ENCODE measurements around the gene INO80D.

INO80D gene

DNA sequence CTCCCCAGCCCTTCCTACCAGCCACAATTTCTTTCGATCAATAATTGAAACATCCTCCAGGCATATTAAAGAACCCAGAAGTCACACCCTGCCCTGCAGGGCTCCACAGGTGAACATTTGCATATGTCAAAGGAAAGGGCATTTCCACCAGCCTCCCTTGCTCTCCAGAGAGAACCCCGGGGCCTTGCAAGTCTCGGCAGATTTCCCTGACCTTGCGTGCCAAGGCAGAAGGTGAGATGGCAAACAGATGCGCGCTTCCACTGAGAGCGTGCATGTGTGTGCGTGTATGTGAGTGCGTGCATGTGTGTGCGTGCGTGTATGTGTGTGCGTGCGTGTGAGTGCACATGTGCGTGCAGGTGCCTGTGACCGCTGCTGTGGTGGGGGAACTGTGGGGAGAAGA lies 120.3 kb downstream of the INO80D start:
- Histone ChIP-seq H3K27me3 (ENCODE audit: insufficient read depth, low read length) (no peaks in the 10 kb centered on the region; the same call in 1 of the 2 replicates), H3K4me1 (ENCODE audit: insufficient read depth, low read length, severe bottlenecking) (peaks cover 22% of the 10 kb centered on the region), H3K4me3 (ENCODE audit: low read depth, low read length, poor library complexity, severe bottlenecking) (no peak overlapping the region), H3K9me3 (ENCODE audit: low read length) (no peaks in the 10 kb centered on the region), H3K36me3 (ENCODE audit: insufficient read depth, low read length) (no peaks in the 10 kb centered on the region), H3F3A (ENCODE audit: insufficient read depth, low read length) (no peaks in the 10 kb centered on the region), H3K27ac (ENCODE audit: low read depth, low read length, poor library complexity, severe bottlenecking) (no peak overlapping the region), H3K4me2 (ENCODE audit: low read length) (peak overlapping the region; percentile 40; the same call in 1 of the 2 replicates), H3K9me2 (ENCODE audit: low read depth, low read length) (no peaks in the 10 kb centered on the region), H3K79me2 (ENCODE audit: insufficient read depth, low read length) (no peaks in the 10 kb centered on the region), H3K9ac (ENCODE audit: low read length) (no peak overlapping the region), H4K20me1 (ENCODE audit: insufficient read depth, low read length) (no peaks in the 10 kb centered on the region), H2AFZ (ENCODE audit: low read length) (no peak overlapping the region)
- no peak for TF ChIP-seq EZH2 (IDR thresholded peaks at IDR 0.05; ENCODE audit: borderline replicate concordance, low read length)
- TF ChIP-seq CTCF (IDR thresholded peaks at IDR 0.05; ENCODE audit: low read length): no peak

- H3K27ac ChIP-seq (ENCODE audit: low read depth, low read length, poor library complexity, severe bottlenecking): no peak overlapping the region
- H3K79me2 ChIP-seq (ENCODE audit: insufficient read depth, low read length): no peaks in the 10 kb centered on the region
- H3K9me3 ChIP-seq (ENCODE audit: low read length): no peaks in the 10 kb centered on the region
- no peak for TF ChIP-seq EZH2 (IDR thresholded peaks at IDR 0.05; ENCODE audit: borderline replicate concordance, low read length)
- TF ChIP-seq CTCF (IDR thresholded peaks at IDR 0.05; ENCODE audit: low read length): no peak
- no peaks in the 10 kb centered on the region for H4K20me1 ChIP-seq (ENCODE audit: insufficient read depth, low read length)
- no peak overlapping the region for H3K4me3 ChIP-seq (ENCODE audit: low read depth, low read length, poor library complexity, severe bottlenecking)
- no peak overlapping the region for H3K4me2 ChIP-seq (ENCODE audit: low read length)
- H3F3A ChIP-seq (ENCODE audit: insufficient read depth, low read length): no peaks in the 10 kb centered on the region
- no peak overlapping the region for H3K9ac ChIP-seq (ENCODE audit: low read length)
- no peaks in the 10 kb centered on the region for H3K9me2 ChIP-seq (ENCODE audit: low read depth, low read length)
- H3K27me3 ChIP-seq (ENCODE audit: insufficient read depth, low read length): no peaks in the 10 kb centered on the region; the same call in 1 of the 2 replicates
- H2AFZ ChIP-seq (ENCODE audit: low read length): no peak overlapping the region
- peaks cover 22% of the 10 kb centered on the region for H3K4me1 ChIP-seq (ENCODE audit: insufficient read depth, low read length, severe bottlenecking)
- H3K36me3 ChIP-seq (ENCODE audit: insufficient read depth, low read length): no peaks in the 10 kb centered on the region
Observed at GRCh38 chr2:205964111-205964761, 121.7 kb downstream of the INO80D start.

- Histone ChIP-seq H3K79me2 (ENCODE audit: insufficient read depth, low read length) (no peaks in the 10 kb centered on the region), H3K27me3 (ENCODE audit: insufficient read depth, low read length) (no peaks in the 10 kb centered on the region; the same call in 1 of the 2 replicates), H3K9me3 (ENCODE audit: low read length) (no peaks in the 10 kb centered on the region), H3F3A (ENCODE audit: insufficient read depth, low read length) (no peaks in the 10 kb centered on the region), H3K27ac (ENCODE audit: low read depth, low read length, poor library complexity, severe bottlenecking) (no peak overlapping the region), H3K4me3 (ENCODE audit: low read depth, low read length, poor library complexity, severe bottlenecking) (no peak overlapping the region), H3K4me1 (ENCODE audit: insufficient read depth, low read length, severe bottlenecking) (no peaks in the 10 kb centered on the region), H3K4me2 (ENCODE audit: low read length) (no peak overlapping the region), H4K20me1 (ENCODE audit: insufficient read depth, low read length) (no peaks in the 10 kb centered on the region), H3K9me2 (ENCODE audit: low read depth, low read length) (no peaks in the 10 kb centered on the region), H2AFZ (ENCODE audit: low read length) (no peak overlapping the region), H3K9ac (ENCODE audit: low read length) (no peak overlapping the region), H3K36me3 (ENCODE audit: insufficient read depth, low read length) (no peaks in the 10 kb centered on the region)
- TF ChIP-seq CTCF (IDR thresholded peaks at IDR 0.05; ENCODE audit: low read length): no peak
- TF ChIP-seq EZH2 (IDR thresholded peaks at IDR 0.05; ENCODE audit: borderline replicate concordance, low read length): no peak
Observed at GRCh38 chr2:205959521-205959920, 126.5 kb downstream of the INO80D start.
